ENCODE results near the gene MINDY1. TPM values are rescaled to one million over a fixed set of nuclear protein-coding genes. Genes with fewer than 3 reads are reported as not detected.
A peak's percentile ranks its signal among the peaks of the same experiment; 100 is the strongest.

MINDY1 gene
- total RNA-seq = 7.7 and 8.4 TPM in 2 replicates

DNA sequence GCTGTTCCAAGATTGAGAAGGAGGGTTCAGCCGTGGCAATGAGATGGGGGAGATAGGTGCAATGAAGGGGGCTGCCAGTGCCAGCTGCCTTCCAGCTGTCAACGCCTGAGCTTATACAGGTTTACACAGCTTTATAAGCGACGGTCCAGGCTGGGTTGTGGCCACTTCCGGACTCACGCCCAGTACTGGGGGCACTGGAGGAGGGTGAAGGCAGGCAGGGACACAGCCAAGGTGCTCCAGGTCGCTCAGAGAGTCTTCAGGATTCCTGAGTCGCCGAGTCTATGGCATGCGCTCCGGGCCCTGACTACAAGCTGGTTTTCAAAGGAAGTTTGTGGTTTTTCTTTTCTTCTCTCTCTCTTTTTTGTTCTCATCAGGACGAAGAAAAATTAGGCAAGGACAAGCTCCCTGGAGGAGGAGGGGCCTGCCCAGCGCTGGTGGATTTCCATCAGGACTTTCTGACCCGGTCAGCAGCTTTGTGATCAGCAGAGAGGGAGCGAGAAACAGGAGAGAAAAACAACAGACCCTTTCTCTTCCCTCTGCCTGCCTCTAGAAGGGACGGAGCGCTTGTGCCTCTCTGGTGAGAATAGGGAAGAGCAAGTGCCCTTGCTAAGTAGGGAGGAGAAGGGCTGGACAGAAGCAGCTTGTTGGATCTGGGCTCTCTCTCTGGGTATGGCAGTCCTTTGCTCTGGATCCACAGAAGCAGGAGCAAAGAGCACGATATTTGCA lies at the start of gene MINDY1:
TSS of gene MINDY1 (minus strand) at position 576 of the 726 bp plus-strand sequence. CDS start 4,285 bp downstream, outside the sequence.
- peak; percentile 64 for TF ChIP-seq CTCF (IDR thresholded peaks at IDR 0.05; ENCODE audit: insufficient read depth, low read length, poor library complexity, severe bottlenecking)
- Histone ChIP-seq H3K36me3 (ENCODE audit: control insufficient read depth, insufficient read depth, low read length) (no peaks in the 10 kb centered on the region), H3K4me3 (ENCODE audit: low read depth, low read length) (peak within 1 kb of the TSS; percentile 43), H3K27me3 (ENCODE audit: control insufficient read depth, insufficient read depth, low read length) (no peaks in the 10 kb centered on the region)
- DNase-seq (ENCODE audit: low read depth) = peak; percentile 67

- Histone ChIP-seq H3K36me3 (ENCODE audit: control insufficient read depth, insufficient read depth, low read length) (peaks cover 5% of the 10 kb centered on the region), H3K4me3 (ENCODE audit: low read depth, low read length) (no peak overlapping the region), H3K27me3 (ENCODE audit: control insufficient read depth, insufficient read depth, low read length) (no peaks in the 10 kb centered on the region)
- TF ChIP-seq CTCF (IDR thresholded peaks at IDR 0.05; ENCODE audit: insufficient read depth, low read length, poor library complexity, severe bottlenecking) = no peak
- DNase-seq (ENCODE audit: low read depth) = no peak
Measured at GRCh38 chr1:151056149-151056548, 49.4 kb upstream of the MINDY1 start.

GRCh38 chr1:151055581-151055980 lies 48.9 kb upstream of the MINDY1 start:
- H3K4me3 ChIP-seq (ENCODE audit: low read depth, low read length) = no peak overlapping the region
- no peak for DNase-seq (ENCODE audit: low read depth)
- peaks cover 5% of the 10 kb centered on the region for H3K36me3 ChIP-seq (ENCODE audit: control insufficient read depth, insufficient read depth, low read length)
- no peak for TF ChIP-seq CTCF (IDR thresholded peaks at IDR 0.05; ENCODE audit: insufficient read depth, low read length, poor library complexity, severe bottlenecking)
- H3K27me3 ChIP-seq (ENCODE audit: control insufficient read depth, insufficient read depth, low read length) = no peaks in the 10 kb centered on the region

DNA sequence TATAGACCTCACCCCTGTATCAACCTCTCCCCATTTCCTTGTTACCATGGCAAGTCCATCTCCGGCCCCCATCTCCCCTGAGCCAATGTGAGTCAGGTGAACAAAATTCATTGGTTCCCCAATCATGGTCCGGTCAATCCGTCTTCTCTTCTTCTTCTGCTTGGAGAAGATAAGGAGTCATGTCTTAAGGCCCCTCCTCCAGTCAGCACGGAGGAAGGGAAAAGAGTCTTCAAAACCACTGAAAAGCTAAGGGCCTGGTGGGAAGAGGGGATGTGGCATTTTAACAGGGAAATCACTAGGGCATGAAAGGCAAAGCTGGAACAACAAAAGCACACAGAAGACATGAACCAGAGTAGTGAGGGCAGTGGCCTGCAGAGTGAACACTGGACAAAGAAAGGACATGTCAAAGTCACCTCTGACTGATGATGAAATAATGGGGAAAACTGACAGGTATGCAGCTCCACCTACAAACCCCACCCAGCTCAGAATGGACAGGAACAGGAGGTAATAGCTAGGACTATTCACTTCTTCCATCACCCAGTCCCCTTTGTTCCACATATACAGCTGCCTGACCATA lies 48.4 kb upstream of the MINDY1 start:
- no peak for DNase-seq (ENCODE audit: low read depth)
- peaks cover 5% of the 10 kb centered on the region for H3K36me3 ChIP-seq (ENCODE audit: control insufficient read depth, insufficient read depth, low read length)
- no peak overlapping the region for H3K4me3 ChIP-seq (ENCODE audit: low read depth, low read length)
- H3K27me3 ChIP-seq (ENCODE audit: control insufficient read depth, insufficient read depth, low read length) = no peaks in the 10 kb centered on the region
- no peak for TF ChIP-seq CTCF (IDR thresholded peaks at IDR 0.05; ENCODE audit: insufficient read depth, low read length, poor library complexity, severe bottlenecking)

DNA sequence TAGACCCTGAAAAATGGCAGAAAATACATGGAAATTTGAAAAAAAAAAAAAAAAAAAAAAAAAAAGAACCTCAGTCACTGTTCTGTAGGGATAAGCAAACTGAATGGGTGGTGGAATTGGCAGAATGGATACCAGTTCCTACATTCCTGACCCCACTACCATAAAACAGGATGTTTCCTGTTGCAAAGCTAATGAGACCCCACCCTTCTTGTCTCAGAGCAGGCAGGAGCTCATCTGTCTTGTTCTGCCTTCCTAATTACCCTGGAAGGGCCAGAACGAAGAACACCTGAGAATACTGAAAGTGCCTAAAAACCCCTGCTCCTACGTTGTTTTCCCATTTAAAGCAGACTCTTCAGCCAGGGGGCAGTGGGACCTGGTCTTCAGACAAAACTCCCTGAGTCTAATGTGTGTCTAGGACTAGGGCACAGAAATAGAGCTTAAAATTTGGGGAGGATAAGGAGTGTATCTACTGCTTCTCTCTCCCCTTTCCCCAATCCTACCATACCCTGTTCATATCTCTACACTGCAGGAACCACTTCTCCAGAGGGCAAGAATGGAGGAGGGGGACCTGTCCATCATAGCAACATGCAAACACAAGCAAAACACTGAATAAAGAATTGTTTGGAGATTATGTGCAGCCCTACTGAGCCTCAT lies 44.8 kb upstream of the MINDY1 start:
- no peak for DNase-seq (ENCODE audit: low read depth)

More for the DNA sequence above, 44.8 kb upstream of the MINDY1 start:
- Histone ChIP-seq H3K27me3 (ENCODE audit: control insufficient read depth, insufficient read depth, low read length) (no peaks in the 10 kb centered on the region), H3K36me3 (ENCODE audit: control insufficient read depth, insufficient read depth, low read length) (peaks cover 5% of the 10 kb centered on the region), H3K4me3 (ENCODE audit: low read depth, low read length) (no peak overlapping the region)
- TF ChIP-seq CTCF (IDR thresholded peaks at IDR 0.05; ENCODE audit: insufficient read depth, low read length, poor library complexity, severe bottlenecking) = no peak

Data from kidney epithelial cell (primary cell).